PC-9 (cell line): Measurements from ENCODE around the gene IGFBP7. TPM values are rescaled to one million over a fixed set of nuclear protein-coding genes. Genes with fewer than 3 reads are reported as not detected.

Experiments
- BruUV-seq: library from RNA; stranded (reverse); fragments of 400-500 nt; replicated peaks from 2 replicates; lab custom pipeline; 2021; lab: Mats Ljungman, UMichigan
- CTCF ChIA-PET: fragments of 300-600 bp; sonication (Branson Sonifier 250); formaldehyde crosslinking; loops from one replicate; lab custom pipeline; 2022; ENCODE audit warnings: antibody characterized with exemption; lab: Charles Lee
- POLR2A ChIA-PET: fragments of 300-600 bp; sonication (Branson Sonifier 250); formaldehyde crosslinking; loops from one replicate; lab custom pipeline; 2022; ENCODE audit warnings: antibody characterized with exemption; ENCODE audit not compliant: unreplicated experiment; lab: Charles Lee
- DNase-seq, 2 experiments: peaks; one replicate each; pipeline versions ENCODE4 v3.0.0 to v3.0.0-alpha.2; 2015 to 2022; ENCODE audit warnings: mixed read lengths in 1 of 2
- H2AFZ ChIP-seq: fragments of 200-600 bp; sonication (generic); 2 replicates; pipeline ENCODE4 v1.8.1; 2017; ENCODE audit warnings: antibody characterized with exemption
- H3F3A ChIP-seq: fragments of 200-600 bp; sonication (generic); 2 replicates; pipeline ENCODE4 v1.8.1; 2017; ENCODE audit warnings: antibody characterized with exemption, mild to moderate bottlenecking, low read depth; ENCODE audit not compliant: insufficient read depth
- H3K27ac ChIP-seq: fragments of 200-600 bp; sonication (generic); 2 replicates; pipeline ENCODE4 v1.6.1; 2016; ENCODE audit warnings: mixed run types
- H3K27me3 ChIP-seq: fragments of 200-600 bp; sonication (generic); 2 replicates; pipeline ENCODE4 v1.6.1; 2016; ENCODE audit warnings: low read depth, mixed run types; ENCODE audit not compliant: insufficient read depth
- H3K36me3 ChIP-seq: fragments of 200-600 bp; sonication (generic); 2 replicates; pipeline ENCODE4 v1.6.1; 2016; ENCODE audit warnings: low read depth, mixed run types
- H3K4me1 ChIP-seq: fragments of 200-600 bp; sonication (generic); replicated peaks from 2 replicates; pipeline ENCODE4 v1.6.1; 2016; ENCODE audit warnings: mixed run types; ENCODE audit not compliant: insufficient read depth
- H3K4me2 ChIP-seq: fragments of 200-600 bp; sonication (generic); 2 replicates; pipeline ENCODE4 v1.6.1; 2017; ENCODE audit warnings: mixed run types
- H3K4me3 ChIP-seq: fragments of 200-600 bp; sonication (generic); 2 replicates; pipeline ENCODE4 v1.6.1; 2016; ENCODE audit warnings: mixed run types
- H3K79me2 ChIP-seq: fragments of 200-600 bp; sonication (generic); 2 replicates; pipeline ENCODE4 v1.6.1; 2017; ENCODE audit warnings: low read depth, mixed run types
- H3K9me2 ChIP-seq: fragments of 200-600 bp; sonication (generic); 2 replicates; pipeline ENCODE4 v1.8.1; 2017; ENCODE audit warnings: mild to moderate bottlenecking; ENCODE audit not compliant: insufficient read depth
- H3K9me3 ChIP-seq: fragments of 200-600 bp; sonication (generic); 2 replicates; pipeline ENCODE4 v1.8.1; 2016; ENCODE audit warnings: low read depth; ENCODE audit not compliant: insufficient read depth
- H4K20me1 ChIP-seq: fragments of 200-600 bp; sonication (generic); 2 replicates; pipeline ENCODE4 v1.8.1; 2017; ENCODE audit not compliant: insufficient read depth
- EZH2 ChIP-seq: fragments of 200-600 bp; sonication (generic); IDR thresholded peaks from 2 replicates; pipeline ENCODE4 v1.8.0; 2017; ENCODE audit warnings: antibody characterized with exemption, low read depth
- intact Hi-C: fragments of 100-400 bp; cut with micrococcal nuclease; formaldehyde crosslinking; loops from one replicate; pipeline ENCODE4 v1.10.0; 2022; ENCODE audit not compliant: unreplicated experiment
- total RNA-seq: library from RNA; stranded (reverse); gene quantifications from 2 replicates; pipeline ENCODE4 v1.2.3, GENCODE V29; 2021
- TF ChIP-seq, protein P1 (sequence below): fragments of 200-600 bp; sonication (generic); conservative IDR thresholded peaks from 2 replicates; pipeline ENCODE4 v1.6.1; 2017; ENCODE audit warnings: mixed run types, antibody characterized with exemption, mild to moderate bottlenecking, moderate library complexity

The IGFBP7 gene
- total RNA-seq, 1 experiment from 2014 or later: 127 TPM

- Histone ChIP-seq H4K20me1 (no peaks in the 10 kb centered on the region), H3K4me3 (no peak overlapping the region), H3K79me2 (no peaks in the 10 kb centered on the region), H2AFZ (no peak overlapping the region), H3K27me3 (no peaks in the 10 kb centered on the region), H3F3A (no peaks in the 10 kb centered on the region), H3K4me2 (no peak overlapping the region), H3K27ac (no peak overlapping the region), H3K36me3 (no peaks in the 10 kb centered on the region), H3K9me3 (no peaks in the 10 kb centered on the region), H3K9me2 (no peaks in the 10 kb centered on the region), H3K4me1 (no peaks in the 10 kb centered on the region)
- POLR2A ChIA-PET: no interaction called here
- no TSS peak for BruUV-seq
- no peak for TF ChIP-seq EZH2
- TF ChIP-seq, protein P1, sequence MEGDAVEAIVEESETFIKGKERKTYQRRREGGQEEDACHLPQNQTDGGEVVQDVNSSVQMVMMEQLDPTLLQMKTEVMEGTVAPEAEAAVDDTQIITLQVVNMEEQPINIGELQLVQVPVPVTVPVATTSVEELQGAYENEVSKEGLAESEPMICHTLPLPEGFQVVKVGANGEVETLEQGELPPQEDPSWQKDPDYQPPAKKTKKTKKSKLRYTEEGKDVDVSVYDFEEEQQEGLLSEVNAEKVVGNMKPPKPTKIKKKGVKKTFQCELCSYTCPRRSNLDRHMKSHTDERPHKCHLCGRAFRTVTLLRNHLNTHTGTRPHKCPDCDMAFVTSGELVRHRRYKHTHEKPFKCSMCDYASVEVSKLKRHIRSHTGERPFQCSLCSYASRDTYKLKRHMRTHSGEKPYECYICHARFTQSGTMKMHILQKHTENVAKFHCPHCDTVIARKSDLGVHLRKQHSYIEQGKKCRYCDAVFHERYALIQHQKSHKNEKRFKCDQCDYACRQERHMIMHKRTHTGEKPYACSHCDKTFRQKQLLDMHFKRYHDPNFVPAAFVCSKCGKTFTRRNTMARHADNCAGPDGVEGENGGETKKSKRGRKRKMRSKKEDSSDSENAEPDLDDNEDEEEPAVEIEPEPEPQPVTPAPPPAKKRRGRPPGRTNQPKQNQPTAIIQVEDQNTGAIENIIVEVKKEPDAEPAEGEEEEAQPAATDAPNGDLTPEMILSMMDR: no peak
- CTCF ChIA-PET: no interaction called here
- no peak for DNase-seq
- intact Hi-C loops: no loop called here
Measured at GRCh38 chr4:57089549-57089948, 20.6 kb downstream of the IGFBP7 start.

DNA sequence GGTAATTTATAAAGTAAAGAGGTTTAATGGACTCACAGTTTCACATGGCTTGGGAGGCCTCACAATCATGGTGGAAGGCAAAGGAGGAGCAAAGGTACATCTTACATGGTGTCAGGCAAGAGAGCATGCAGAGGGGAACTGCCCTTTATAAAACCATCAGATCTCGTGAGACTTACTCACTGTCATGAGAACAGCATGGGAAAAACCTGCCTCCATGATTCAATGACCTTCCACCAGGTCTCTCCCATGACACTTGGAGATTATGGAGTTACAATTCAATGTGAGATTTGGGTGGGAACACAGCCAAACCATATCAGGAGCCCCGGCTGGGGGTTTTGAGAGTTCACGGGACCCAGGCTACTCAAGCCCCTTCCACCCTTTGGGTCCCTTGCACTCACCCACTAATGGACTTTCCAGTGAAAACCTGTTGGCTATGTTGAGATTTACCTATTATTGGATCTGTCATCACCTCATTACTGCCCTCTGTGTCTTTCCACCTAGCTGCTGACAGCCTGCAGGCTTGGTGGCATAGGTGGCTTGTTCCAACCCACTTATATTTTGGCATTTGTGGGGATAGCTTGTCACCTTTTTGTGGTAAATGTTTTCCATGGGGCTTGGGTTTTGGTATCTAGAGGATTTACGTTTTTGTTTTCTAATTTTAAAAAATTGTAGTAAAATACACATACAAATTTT, 24.0 kb downstream of the IGFBP7 start:
- POLR2A ChIA-PET: no interaction called here
- Histone ChIP-seq H3K9me3 (no peaks in the 10 kb centered on the region), H3K79me2 (no peaks in the 10 kb centered on the region), H2AFZ (no peak overlapping the region), H3K4me2 (no peak overlapping the region), H3K4me3 (no peak overlapping the region), H3F3A (no peaks in the 10 kb centered on the region), H3K9me2 (no peaks in the 10 kb centered on the region), H4K20me1 (no peaks in the 10 kb centered on the region), H3K36me3 (no peaks in the 10 kb centered on the region), H3K27ac (no peak overlapping the region), H3K27me3 (no peaks in the 10 kb centered on the region), H3K4me1 (peaks cover 6% of the 10 kb centered on the region; the same call in 1 of the 2 replicates)
- TF ChIP-seq, protein P1: no peak
- no peak for TF ChIP-seq EZH2
- CTCF ChIA-PET: no interaction called here
- DNase-seq: no peak
- intact Hi-C loops: no loop called here
- BruUV-seq: no TSS peak

DNA sequence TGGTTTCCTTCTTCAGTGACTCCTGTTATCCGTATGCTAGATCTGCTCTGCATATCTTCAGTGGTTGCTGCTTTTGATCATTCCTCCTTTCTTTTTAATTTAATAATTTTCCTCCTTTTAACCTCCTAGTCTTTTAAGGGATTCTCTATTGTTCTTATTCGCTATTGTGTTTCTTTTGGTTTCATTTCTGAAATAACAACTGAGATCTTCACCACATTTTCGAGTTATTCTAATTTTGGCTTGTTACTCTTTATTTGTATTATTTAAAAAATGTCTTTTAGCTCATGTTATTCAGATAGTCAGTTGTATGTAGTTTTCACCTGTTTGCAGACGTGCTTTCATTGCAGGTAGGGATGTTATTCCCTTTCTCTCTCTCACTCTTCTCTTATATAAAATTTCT, 24.9 kb downstream of the IGFBP7 start:
- H3K9me2 ChIP-seq: no peaks in the 10 kb centered on the region
- TF ChIP-seq EZH2: no peak
- TF ChIP-seq, protein P1: no peak
- H3K9me3 ChIP-seq: no peaks in the 10 kb centered on the region
- intact Hi-C loops: no loop called here
- ChIA-PET CTCF (no interaction called here), POLR2A (no interaction called here)
- H3K4me2 ChIP-seq: no peak overlapping the region
- H3K36me3 ChIP-seq: no peaks in the 10 kb centered on the region
- H2AFZ ChIP-seq: no peak overlapping the region
- no peaks in the 10 kb centered on the region for H3K79me2 ChIP-seq
- H3K4me1 ChIP-seq: peaks cover 11% of the 10 kb centered on the region; the same call in 1 of the 2 replicates
- no peak for DNase-seq
- H3K4me3 ChIP-seq: no peak overlapping the region
- no peaks in the 10 kb centered on the region for H3F3A ChIP-seq
- BruUV-seq: no TSS peak
- H4K20me1 ChIP-seq: no peaks in the 10 kb centered on the region
- H3K27me3 ChIP-seq: no peaks in the 10 kb centered on the region
- H3K27ac ChIP-seq: no peak overlapping the region
